OCI-LY1 (cell line): ENCODE results near the gene LAMC1.

Source experiments
- EZH2 ChIP-seq: fragments of 200-600 bp; sonication (generic), shearing (Covaris generic); IDR thresholded peaks from 2 replicates; pipeline ENCODE4 v1.8.0; 2017; ENCODE audit warnings: borderline replicate concordance, mixed run types, mild to moderate bottlenecking, antibody characterized with exemption, low read length, moderate library complexity, mixed read lengths
- TF ChIP-seq, protein P1 (sequence below): fragments of 200-600 bp; sonication (generic), shearing (Covaris generic); IDR thresholded peaks from 2 replicates; pipeline ENCODE4 v1.5.1; 2017; ENCODE audit warnings: mild to moderate bottlenecking, antibody characterized with exemption, low read length, moderate library complexity, mixed read lengths

DNA sequence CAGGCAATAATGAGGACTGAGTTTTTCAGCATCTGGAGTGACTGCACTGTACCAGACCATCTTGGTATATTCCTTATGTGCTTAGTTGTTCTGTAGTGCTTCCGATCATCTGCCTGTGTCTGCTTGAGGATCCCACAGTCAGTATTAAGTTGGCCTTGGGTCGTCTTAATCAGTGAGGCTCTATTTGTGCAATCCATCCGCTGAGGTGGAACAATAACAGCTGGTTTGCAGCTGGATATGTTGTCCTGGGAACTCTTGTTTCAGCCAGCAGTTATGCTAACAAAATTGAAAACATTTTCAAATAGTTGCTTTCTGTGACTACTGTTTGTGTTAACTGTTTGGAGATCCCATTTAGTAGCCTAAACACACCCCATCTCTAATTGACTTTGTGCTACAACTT lies 73.7 kb downstream of the LAMC1 start:
- TF ChIP-seq, protein P1, sequence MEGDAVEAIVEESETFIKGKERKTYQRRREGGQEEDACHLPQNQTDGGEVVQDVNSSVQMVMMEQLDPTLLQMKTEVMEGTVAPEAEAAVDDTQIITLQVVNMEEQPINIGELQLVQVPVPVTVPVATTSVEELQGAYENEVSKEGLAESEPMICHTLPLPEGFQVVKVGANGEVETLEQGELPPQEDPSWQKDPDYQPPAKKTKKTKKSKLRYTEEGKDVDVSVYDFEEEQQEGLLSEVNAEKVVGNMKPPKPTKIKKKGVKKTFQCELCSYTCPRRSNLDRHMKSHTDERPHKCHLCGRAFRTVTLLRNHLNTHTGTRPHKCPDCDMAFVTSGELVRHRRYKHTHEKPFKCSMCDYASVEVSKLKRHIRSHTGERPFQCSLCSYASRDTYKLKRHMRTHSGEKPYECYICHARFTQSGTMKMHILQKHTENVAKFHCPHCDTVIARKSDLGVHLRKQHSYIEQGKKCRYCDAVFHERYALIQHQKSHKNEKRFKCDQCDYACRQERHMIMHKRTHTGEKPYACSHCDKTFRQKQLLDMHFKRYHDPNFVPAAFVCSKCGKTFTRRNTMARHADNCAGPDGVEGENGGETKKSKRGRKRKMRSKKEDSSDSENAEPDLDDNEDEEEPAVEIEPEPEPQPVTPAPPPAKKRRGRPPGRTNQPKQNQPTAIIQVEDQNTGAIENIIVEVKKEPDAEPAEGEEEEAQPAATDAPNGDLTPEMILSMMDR: no peak
- TF ChIP-seq EZH2: no peak
